Neuron (in vitro differentiated cells): ENCODE data around the gene MYOCD.
"Not testable (repeated sequence)": the region's sequence is repeated elsewhere in the genome, so short reads cannot be mapped to it uniquely, and the experiment has no call there.

ENCODE experiments used
- H2AFZ ChIP-seq: one replicate; pipeline ENCODE4 v1.6.1; 2013; ENCODE audit warnings: low read depth, mild to moderate bottlenecking, inconsistent platforms, low read length, moderate library complexity
- H3K27me3 ChIP-seq: one replicate; pipeline ENCODE4 v1.6.1; 2013; ENCODE audit warnings: low read length; ENCODE audit not compliant: insufficient read depth
- H3K36me3 ChIP-seq: one replicate; pipeline ENCODE4 v1.6.1; 2013; ENCODE audit warnings: low read length; ENCODE audit not compliant: insufficient read depth
- H3K4me1 ChIP-seq: one replicate; pipeline ENCODE4 v1.6.1; 2013; ENCODE audit warnings: low read length; ENCODE audit not compliant: insufficient read depth
- H3K4me3 ChIP-seq: 2 replicates; pipeline ENCODE4 v1.5.1; 2013; ENCODE audit warnings: mild to moderate bottlenecking, low read length, moderate library complexity
- H3K9me3 ChIP-seq: one replicate; pipeline ENCODE4 v1.6.1; 2013; ENCODE audit warnings: low read length

MYOCD gene

DNA sequence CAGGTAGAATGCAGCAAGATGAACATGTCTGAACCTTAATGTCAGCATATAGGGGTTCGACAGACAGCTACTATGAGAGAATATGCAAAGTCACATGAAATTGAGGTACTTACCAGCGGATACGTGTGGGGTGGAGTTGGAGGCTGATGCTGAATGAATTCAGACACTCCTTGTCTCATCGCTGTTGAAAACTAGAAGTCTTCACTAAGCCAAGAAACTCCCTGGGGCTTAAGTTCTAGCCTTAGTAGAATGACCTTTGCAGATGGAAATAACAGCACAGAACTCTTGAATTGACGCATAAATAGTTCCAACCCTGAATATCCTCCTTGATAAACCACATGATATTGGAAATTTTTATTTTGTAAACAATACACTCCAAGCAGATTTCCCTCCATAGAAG lies 32.9 kb upstream of the MYOCD start:
- no peaks in the 10 kb centered on the region for H3K4me1 ChIP-seq
- H3K4me3 ChIP-seq = no peak overlapping the region
- peaks cover 4% of the 10 kb centered on the region for H3K27me3 ChIP-seq
- no peaks in the 10 kb centered on the region for H3K9me3 ChIP-seq
- no peaks in the 10 kb centered on the region for H3K36me3 ChIP-seq
- H2AFZ ChIP-seq = no peak overlapping the region

DNA sequence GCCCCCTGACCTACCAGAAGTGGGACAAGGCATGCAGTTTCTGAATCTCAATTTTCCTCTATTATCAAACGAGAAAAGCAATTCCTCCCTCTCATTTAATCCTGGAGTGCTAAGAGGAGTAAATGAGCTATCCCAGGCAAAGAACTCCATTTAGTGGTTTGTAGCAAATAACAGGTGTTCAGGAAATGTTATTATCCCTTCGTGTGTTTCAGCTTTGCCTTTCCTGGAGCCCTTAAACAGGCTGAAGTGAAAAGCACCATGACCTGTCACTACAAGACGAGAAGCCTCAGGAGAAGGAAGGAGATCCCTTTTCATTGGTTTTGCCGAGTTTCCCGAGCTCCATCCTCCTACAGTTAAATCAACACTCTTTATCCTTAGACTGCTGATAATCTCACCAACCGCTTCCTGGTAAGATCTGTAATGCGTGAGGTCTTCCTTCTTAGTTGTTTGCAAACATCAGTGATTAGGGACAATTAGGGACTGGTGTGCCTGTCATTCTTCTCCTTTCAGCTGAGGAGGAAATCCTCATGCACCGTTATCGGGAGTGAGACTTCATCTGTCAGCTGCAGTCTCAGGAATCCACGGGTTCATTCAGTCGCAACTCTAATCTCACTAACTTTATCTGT lies 30.8 kb upstream of the MYOCD start:
- Histone ChIP-seq H3K27me3 (peaks cover 4% of the 10 kb centered on the region), H2AFZ (no peak overlapping the region)

DNA sequence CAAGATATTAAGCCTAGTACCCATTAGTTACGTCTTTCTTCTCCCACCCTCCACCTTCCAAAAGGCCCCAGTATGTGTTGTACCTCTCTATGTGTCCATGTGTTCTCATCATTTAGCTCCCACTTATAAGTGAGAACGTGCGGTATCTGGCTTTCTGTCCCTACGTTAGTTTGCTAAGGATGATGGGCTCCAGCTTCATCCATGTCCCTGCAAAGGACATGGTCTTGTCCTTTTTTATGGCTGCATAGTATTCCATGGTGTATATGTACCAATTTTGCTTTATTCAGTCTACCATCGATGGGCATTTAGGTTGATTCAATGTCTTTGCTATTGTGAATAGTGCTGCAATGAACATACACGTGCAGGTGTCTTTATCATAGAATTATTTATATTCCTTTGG lies 29.7 kb upstream of the MYOCD start:
- not testable (repeated sequence) for H3K36me3 ChIP-seq, H2AFZ ChIP-seq, H3K4me3 ChIP-seq, H3K4me1 ChIP-seq, H3K27me3 ChIP-seq, H3K9me3 ChIP-seq

More for the DNA sequence above, 30.8 kb upstream of the MYOCD start:
- Histone ChIP-seq H3K9me3 (no peaks in the 10 kb centered on the region), H3K36me3 (no peaks in the 10 kb centered on the region), H3K4me1 (no peaks in the 10 kb centered on the region), H3K4me3 (no peak overlapping the region)

DNA sequence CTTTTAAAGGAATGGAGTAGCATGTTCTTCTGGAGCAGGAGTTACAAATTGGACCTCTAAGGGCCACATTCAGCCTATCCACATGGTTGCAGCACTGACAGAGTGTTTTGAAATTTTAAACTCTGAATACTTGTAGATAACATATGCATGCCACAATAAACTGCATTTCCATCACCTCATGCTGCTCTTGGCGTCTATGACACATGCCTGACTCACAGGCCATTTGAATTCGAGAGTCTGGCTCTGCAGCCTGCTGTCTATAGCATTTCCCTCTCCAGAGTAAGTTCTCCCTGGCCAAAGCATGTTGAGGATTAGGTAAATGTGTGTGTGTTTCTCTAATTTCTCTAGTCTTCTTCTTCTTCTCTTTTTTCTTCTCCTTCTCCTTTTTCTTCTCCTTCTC lies 28.7 kb upstream of the MYOCD start:
- Histone ChIP-seq H3K4me1 (no peaks in the 10 kb centered on the region), H2AFZ (no peak overlapping the region), H3K36me3 (no peaks in the 10 kb centered on the region), H3K4me3 (no peak overlapping the region), H3K9me3 (no peaks in the 10 kb centered on the region), H3K27me3 (peaks cover 4% of the 10 kb centered on the region)

DNA sequence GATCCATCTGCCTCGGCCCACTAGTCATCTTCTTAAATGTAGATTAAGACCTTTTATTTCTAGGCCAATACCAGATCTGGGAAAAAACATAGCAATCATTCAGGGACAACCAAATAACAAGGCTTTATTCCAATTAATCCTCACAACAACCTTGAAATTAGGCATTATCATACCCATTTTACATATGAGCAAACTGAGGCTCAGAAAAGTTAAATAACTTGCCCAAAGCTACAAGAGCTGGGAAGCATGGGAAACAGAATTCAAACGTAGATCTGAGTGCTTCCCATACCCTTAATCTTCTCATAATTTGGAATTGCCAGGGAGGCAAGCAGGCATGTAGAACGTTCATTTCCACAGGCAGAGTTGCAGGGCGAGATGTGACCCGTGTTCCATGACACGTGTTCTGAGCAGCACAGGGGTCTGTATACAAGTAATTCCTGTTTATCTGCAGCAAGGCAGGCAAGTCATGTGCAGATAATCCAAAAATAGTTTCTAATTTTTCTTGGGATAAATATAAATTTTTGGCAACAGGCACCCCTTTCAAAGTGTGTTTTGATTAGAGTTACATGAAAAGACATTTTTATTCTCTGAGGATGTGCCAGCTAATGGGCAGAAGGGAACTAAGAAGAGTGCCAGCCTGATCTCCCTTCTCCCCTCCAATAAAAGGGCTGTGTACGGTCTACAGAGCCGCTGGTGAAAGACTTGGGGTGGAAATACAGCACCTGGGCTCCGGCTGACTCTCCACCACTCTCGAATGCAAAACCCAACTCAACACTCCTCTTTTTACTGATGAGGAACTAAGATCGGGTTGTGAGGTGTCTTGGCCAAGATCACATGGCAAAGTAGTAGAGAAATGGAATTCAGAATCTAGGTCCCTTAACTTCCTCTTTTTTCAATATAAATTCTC lies 27.7 kb upstream of the MYOCD start:
- Histone ChIP-seq H3K4me3 (no peak overlapping the region), H3K27me3 (peaks cover 4% of the 10 kb centered on the region), H3K36me3 (no peaks in the 10 kb centered on the region), H3K9me3 (no peaks in the 10 kb centered on the region), H3K4me1 (no peaks in the 10 kb centered on the region), H2AFZ (no peak overlapping the region)

GRCh38 chr17:12640364-12640763 lies 25.3 kb upstream of the MYOCD start:
- Histone ChIP-seq H3K9me3 (no peaks in the 10 kb centered on the region), H3K27me3 (no peaks in the 10 kb centered on the region), H3K36me3 (no peaks in the 10 kb centered on the region), H3K4me3 (no peak overlapping the region), H3K4me1 (no peaks in the 10 kb centered on the region), H2AFZ (no peak overlapping the region)

DNA sequence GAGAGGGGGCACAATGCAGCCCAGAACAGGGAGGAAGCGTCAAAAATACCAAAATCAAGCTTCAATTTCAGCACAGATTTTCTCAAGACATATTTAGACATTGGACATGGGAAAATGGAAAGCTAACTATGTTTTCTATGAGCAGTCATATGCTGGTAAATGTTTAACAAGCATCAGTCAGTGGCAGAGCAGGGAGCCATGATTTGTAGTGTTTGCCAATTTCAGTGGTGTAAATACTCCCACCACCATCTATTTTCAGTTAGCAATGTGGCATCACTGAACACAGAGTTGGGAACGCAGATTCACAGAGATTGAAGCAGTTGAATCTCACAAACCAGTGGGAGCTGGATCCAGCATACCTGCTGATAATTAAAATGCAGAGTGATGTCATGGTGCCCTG lies 24.6 kb upstream of the MYOCD start:
- no peak overlapping the region for H3K4me3 ChIP-seq
- H3K4me1 ChIP-seq = no peaks in the 10 kb centered on the region
- H3K36me3 ChIP-seq = no peaks in the 10 kb centered on the region
- no peaks in the 10 kb centered on the region for H3K27me3 ChIP-seq
- no peaks in the 10 kb centered on the region for H3K9me3 ChIP-seq
- no peak overlapping the region for H2AFZ ChIP-seq

- H2AFZ ChIP-seq = no peak overlapping the region
- H3K4me3 ChIP-seq = no peak overlapping the region
- no peaks in the 10 kb centered on the region for H3K27me3 ChIP-seq
- no peaks in the 10 kb centered on the region for H3K36me3 ChIP-seq
- no peaks in the 10 kb centered on the region for H3K4me1 ChIP-seq
- H3K9me3 ChIP-seq = no peaks in the 10 kb centered on the region
These were observed 23.7 kb upstream of the MYOCD start for GRCh38 chr17:12642034-12642433.

GRCh38 chr17:12643822-12644221 lies 21.9 kb upstream of the MYOCD start:
- no peaks in the 10 kb centered on the region for H3K36me3 ChIP-seq
- no peaks in the 10 kb centered on the region for H3K9me3 ChIP-seq
- no peaks in the 10 kb centered on the region for H3K27me3 ChIP-seq
- H3K4me3 ChIP-seq = no peak overlapping the region
- H2AFZ ChIP-seq = no peak overlapping the region
- no peaks in the 10 kb centered on the region for H3K4me1 ChIP-seq

DNA sequence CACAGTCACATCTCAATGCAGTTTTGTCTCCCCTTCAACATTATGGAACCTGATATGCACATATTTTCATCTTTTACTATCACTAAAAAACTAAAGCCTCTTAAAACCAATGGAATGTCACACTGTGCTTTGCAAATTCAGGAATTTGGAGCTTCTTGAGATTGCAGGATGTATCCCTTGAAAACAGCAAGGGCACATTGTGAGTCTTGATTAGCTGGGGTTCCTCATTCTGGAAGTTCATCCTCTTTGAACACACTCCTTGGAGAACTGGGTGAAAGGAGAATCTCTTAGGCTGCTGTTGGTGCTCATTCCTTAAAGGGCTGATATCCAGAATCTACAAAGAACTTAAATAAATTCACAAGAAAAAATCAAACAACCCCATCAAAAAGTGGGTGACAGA lies 21.1 kb upstream of the MYOCD start:
- H3K4me3 ChIP-seq = no peak overlapping the region
- no peak overlapping the region for H2AFZ ChIP-seq
- no peaks in the 10 kb centered on the region for H3K36me3 ChIP-seq
- H3K9me3 ChIP-seq = no peaks in the 10 kb centered on the region
- no peaks in the 10 kb centered on the region for H3K27me3 ChIP-seq
- no peaks in the 10 kb centered on the region for H3K4me1 ChIP-seq

DNA sequence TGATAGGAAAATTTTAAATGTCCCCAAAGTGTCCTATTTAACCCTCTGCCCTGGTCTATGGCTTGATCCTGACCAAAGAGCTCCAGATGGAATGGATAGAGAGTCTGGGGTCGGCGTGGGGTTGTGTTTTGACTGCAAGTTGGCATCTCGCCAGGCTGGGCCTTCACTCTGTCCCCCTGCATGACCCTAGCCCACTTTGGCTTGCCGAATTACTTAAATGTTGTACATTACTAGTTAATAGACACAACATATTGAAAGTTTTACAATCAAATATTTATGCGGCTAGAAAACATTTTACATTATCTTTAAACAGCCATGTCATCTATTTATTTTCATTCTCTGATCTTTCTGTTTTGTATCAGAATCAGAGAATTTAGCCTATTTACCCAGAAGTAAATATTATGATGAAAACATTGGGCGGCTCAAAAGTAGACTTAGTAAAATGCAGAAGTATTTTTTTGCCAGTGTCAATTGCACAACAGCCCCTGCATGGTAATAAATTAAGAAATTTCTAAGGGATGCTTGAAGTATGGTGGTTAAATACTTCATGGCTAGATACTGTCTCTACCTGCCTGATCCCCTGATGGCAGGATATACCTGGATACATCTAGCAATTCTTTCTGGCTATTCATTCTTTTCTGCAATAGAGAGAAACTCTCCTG lies 18.8 kb upstream of the MYOCD start:
- no peaks in the 10 kb centered on the region for H3K4me1 ChIP-seq
- H2AFZ ChIP-seq = no peak overlapping the region
- H3K27me3 ChIP-seq = no peaks in the 10 kb centered on the region
- H3K36me3 ChIP-seq = no peaks in the 10 kb centered on the region
- no peak overlapping the region for H3K4me3 ChIP-seq
- H3K9me3 ChIP-seq = no peaks in the 10 kb centered on the region

- H3K36me3 ChIP-seq = no peaks in the 10 kb centered on the region
- H3K4me1 ChIP-seq = no peaks in the 10 kb centered on the region
- H2AFZ ChIP-seq = no peak overlapping the region
- H3K27me3 ChIP-seq = no peaks in the 10 kb centered on the region
- no peak overlapping the region for H3K4me3 ChIP-seq
- H3K9me3 ChIP-seq = no peaks in the 10 kb centered on the region
These were observed 17.2 kb upstream of the MYOCD start for GRCh38 chr17:12648498-12648897.

- Histone ChIP-seq H2AFZ (no peak overlapping the region), H3K4me3 (no peak overlapping the region), H3K27me3 (no peaks in the 10 kb centered on the region), H3K9me3 (no peaks in the 10 kb centered on the region), H3K4me1 (no peaks in the 10 kb centered on the region), H3K36me3 (no peaks in the 10 kb centered on the region)
These were observed 9.8 kb upstream of the MYOCD start for GRCh38 chr17:12655936-12656335.
